DMS153 treated with DMSO at 0.1 percent for 48 hours (cell line): ENCODE data around the gene SHISA7.
"Not testable (repeated sequence)": the region's sequence is repeated elsewhere in the genome, so short reads cannot be mapped to it uniquely, and the experiment has no call there.

Experiments used
- DNase-seq: peaks from one replicate; lab custom pipeline; 2025; ENCODE audit not compliant: unreplicated experiment; lab: John Stamatoyannopoulos, UW

The SHISA7 gene

DNA sequence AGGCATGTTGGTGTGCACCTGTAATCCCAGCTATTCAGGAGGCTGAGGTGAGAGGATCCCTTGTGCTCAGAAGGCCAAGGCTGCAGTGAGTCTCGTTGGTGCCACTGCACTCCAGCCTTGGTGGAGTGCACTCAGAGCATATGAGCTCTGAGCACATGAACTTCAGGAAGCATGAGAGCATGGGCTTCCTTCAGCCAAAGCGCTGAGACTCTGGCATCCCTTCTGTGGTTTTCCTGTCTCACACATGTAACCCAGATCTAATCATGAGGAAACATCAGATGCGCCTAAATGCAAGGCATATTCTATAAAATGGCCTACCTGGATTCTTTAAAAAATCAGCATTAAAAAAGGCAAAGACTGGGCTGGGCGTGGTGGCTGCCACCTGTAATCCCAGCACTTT lies 21.8 kb downstream of the SHISA7 start:
- DNase-seq: not testable (repeated sequence)

DNA sequence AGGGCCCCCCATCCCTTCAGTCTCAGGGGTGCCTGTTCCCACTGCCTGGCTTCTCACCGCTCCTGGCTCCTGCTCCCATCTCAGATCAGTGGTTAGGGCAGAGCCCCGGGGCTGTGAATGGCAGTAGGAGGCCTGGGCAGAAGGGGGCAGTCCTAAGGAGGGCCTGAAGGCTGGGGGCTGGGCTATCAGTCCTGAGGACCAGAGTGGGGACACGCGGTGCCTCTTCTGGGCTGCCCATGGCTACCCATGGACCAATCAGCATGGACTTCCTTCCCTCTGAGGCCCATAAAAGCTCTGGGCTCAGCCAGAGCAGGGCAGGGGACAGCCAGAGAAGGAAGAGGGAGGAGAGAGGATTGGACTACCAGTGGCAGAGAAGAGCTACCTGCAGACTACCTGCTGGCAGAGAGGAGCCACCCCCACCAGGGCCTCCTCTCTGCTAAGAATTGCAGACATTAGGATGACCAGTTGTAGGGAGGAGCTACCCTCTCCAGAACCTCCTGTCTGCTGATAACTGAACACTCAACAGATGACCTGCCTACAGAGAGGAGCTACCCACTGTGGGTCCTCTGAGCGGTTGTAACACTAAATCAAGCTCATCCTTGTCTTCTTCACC lies 23.4 kb downstream of the SHISA7 start:
- DNase-seq: no peak

GRCh38 chr19:55419103-55419502 lies 24.0 kb downstream of the SHISA7 start:
- DNase-seq: no peak

GRCh38 chr19:55418185-55418584 lies 24.9 kb downstream of the SHISA7 start:
- peak; percentile 46 for DNase-seq

DNA sequence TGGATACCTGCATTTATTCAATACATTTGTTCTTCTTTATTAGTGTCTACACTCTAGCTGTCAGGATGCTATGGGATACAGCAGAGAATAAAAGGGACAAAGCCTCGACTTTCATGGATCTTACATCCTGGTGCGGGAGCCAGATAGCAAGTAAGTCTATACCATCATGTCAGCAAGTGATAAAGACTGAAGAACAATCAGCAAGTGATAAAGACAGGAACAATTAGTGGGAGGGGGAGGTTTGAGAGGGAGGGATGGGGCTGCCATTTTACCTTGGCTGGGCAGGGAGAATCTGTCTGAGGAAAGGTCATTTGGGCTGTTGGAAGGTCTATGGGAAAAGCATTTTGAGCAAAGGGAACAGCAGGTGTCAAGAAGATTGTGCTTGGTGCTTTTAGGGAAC lies 32.9 kb downstream of the SHISA7 start:
- no peak for DNase-seq

- not testable (repeated sequence) for DNase-seq
Measured at GRCh38 chr19:55409179-55409578, 33.9 kb downstream of the SHISA7 start.

- no peak for DNase-seq
Measured at GRCh38 chr19:55408533-55408872, 34.6 kb downstream of the SHISA7 start.

DNA sequence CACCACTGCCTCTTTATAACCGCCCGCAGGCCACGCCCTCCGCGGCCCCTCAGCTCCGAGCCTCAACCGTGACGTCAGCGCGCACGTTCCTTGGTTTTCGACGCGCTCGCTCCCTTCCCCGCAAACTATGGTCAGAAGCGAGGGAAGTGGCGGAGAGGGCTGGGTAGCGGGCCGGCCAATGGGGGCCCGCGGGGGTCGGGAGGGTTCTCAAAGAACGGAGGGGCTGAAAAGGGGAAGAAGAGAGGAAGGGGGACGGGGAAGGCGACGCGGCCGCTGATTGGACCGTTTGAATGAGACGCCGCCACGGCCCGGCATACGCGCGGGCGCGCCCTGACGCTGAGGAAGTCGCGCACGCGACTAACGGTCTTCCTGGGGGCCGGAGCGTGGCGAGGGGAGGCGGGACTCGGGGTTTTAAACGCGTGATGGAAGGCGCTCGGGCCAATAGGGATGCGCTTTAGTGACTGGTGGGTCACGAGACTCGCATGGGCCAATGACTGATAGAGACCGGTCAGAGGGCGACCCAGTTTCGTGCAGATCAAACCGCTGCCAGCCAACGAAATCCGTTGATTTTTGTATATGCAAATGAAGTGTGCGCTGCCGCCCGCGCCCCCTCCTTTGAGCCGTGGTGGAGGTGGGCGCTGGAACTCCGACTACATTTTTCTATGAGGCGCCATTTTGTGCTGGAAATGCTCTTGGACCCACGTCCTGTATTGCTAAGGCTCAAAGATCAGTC lies 35.1 kb downstream of the SHISA7 start:
- DNase-seq: peak; percentile 97

DNA sequence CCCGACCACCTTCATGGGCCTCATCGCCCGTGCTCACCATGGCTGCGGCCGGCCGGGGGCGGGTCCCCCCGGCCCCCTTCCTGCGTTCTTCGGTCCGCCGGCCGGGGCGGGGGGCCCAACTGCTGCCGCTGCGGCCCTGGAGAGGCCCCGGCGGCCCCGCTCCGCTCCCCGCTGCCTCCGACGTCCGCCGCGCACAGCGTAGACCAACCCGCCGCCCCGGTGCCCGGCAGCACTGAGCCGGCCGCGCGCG lies 35.6 kb downstream of the SHISA7 start, which contains the start of gene UBE2S:
TSS of gene UBE2S (minus strand) at position 239 of the 250 bp plus-strand sequence. CDS start at position 40, 199 bp downstream.
- DNase-seq: not testable (repeated sequence)

GRCh38 chr19:55406826-55407549 lies 36.1 kb downstream of the SHISA7 start:
- no peak for DNase-seq

DNA sequence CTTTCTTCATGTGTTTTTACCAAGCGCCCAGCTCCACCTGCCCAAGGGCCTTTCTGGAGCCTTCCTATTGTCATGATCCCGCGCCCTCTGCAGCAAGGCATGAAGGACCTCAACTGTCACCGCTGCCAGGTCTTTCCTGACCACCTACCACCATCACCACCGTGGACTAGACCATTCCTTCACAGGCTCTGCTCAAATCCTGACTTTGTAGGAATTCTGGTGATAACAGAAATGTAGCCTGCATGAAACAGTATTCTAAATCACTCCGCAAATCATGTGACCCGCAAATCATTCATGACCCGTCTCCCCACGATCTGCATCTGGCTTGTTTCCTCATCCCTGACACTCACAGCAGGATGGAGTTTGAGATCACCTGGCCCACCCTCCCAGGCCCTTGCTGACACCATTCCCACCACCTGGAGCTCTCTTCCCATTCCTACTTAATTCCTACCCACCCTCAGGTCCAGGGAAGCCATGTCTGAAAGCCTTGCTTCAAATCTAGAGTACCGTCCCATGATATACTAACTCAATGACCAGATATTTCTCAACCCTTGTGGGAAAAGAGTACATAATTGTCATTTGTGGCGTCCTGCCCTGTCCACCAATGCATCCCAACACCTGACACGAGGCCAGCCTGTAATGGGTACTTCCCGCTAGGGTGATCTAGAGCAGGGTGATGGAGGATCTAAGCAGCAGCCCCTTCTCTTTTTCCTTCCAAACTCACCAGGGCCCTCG lies 36.8 kb downstream of the SHISA7 start:
- no peak for DNase-seq

- no peak for DNase-seq
Measured at GRCh38 chr19:55405638-55406037, 37.5 kb downstream of the SHISA7 start.

DNA sequence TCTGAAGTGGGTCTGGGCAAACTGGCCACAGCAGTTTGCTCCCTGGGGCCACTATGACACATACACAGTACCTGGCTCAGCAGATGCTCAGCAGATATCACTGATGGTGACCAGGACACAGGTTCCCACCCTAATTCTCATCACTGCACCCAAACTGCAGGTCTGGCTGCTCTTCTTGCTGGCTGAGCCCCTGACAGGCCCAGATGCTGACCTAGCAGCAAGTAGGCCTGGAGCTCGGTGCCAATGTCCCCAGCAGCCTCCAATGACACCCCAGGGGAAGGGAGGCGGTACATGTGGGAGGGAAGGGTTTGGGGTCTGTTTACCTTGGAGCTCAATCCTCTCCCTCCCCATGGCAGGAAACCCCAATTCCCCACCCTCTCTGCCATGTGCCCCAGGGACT lies 40.6 kb downstream of the SHISA7 start:
- no peak for DNase-seq

DNA sequence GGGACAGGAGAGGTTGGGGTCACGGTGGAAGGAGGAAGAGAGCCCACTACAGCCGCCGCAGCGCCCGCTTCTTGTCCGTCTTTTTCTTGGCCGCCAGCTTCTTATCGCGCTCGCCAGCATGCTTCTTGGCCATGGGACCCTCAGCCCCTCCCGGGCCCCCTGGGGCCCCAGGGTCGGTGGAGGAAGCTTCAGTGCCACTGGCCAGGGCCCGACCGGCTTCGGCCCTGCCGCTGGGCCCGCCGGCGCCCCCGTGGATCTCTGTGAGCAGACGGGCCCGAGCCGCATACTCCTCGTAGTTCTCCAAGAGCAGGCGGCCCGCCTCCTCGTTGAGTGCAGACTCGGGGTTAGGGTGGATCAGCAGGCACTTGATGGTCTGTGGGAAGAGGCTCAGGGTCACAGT lies 41.7 kb downstream of the SHISA7 start:
- DNase-seq: not testable (repeated sequence)

- no peak for DNase-seq
Measured at GRCh38 chr19:55400281-55401087, 42.6 kb downstream of the SHISA7 start.

DNA sequence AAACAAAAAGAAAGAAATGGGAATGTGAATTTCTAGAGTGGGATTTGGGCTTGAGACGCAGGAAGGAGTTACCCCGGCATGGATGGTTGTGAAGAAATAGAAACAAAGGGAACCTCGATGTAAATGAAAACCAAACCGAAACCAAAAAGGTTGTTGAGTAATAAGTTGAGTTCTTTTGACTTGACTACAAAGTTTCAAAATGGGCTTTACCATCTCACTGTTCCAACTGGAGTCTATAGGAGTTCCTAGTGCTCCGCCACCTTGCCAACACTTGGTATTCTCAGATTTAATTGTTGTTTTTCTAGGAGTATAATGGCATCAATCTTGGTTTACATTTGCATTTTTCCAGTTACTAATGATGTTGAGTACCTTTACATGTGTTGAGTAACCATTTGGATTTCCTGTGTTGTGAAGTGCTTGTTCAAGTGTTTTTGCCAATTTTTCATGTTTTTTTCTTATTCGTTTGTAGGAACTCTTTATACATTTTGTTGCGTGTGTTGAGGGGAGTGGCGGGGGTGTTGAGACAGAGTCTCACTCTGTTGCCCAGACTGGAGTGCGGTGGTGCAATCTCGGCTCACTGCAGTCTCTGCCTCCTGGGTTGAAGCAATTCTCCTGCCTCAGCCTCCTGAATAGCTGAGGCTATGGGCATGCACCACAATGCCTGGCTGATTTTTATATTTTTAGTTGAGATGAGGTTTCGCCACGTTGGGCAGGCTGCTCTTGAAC lies 44.7 kb downstream of the SHISA7 start:
- DNase-seq: no peak

DNA sequence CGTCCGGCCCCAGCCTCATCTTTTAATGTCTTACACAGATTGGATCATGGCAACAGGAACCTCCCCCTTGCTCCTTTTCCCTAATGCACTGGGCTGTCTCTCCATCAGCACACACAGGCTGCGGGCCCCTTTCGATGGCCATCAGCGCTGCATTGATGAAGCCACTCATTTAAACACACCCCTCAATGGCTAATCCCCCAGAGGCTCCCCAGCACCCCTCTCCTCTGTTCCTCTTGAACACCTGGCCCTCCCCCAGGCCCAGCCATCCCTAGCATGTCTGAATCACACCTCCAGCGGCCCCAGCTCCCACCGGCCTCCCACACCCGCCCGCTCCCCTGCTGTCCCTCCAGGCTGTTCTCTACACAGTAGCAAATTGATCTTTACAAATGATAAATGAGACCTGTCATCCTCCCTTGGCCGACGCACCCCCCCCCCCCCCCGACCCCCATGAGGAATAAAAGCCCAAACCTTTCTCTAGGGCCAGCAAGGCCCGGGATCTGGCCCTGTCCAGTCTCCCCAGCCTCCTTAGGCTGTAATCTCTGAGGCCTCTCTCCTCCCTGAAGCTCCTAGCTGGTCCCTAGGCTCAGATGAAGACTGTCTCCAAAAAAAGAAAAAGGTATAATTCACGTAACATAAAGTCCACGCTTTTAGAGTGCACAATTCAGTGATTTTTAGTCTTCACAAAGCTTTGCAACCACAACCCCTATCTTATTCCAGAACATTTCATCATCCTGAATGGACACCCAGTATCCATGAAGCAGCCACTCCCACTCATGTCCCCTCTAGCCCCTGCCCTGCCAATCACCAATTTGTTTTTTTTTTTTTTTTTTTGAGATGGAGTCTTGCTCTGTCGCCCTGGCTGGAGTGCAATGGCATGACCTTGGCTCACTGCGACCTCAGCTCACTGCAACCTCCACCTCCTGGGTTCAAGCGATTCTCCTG lies 50.0 kb downstream of the SHISA7 start:
- DNase-seq: no peak

GRCh38 chr19:55391702-55392615 lies 51.1 kb downstream of the SHISA7 start:
- no peak for DNase-seq
